Body of pancreas (tissue), 4 donors: ENCODE data around the gene MOSPD3.

ENCODE experiments used
- POLR2A ChIP-seq, 3 donors: fragments of 450-650 bp; IDR thresholded peaks; one replicate each; pipeline ENCODE4 v1.6.1; 2016; ENCODE audit warnings: antibody characterized with exemption in 3 of 3, mild to moderate bottlenecking in 2 of 3
- TF ChIP-seq, protein P1 (sequence below), 7 experiments: fragments of 450-650 bp in 4 of 7; fragments of 200-600 bp in 3 of 7; sonication (generic) in 3 of 7; IDR thresholded peaks; one replicate each; pipeline ENCODE4 v1.5.1; 2016 to 2019; ENCODE audit warnings: antibody characterized with exemption in 7 of 7

DNA sequence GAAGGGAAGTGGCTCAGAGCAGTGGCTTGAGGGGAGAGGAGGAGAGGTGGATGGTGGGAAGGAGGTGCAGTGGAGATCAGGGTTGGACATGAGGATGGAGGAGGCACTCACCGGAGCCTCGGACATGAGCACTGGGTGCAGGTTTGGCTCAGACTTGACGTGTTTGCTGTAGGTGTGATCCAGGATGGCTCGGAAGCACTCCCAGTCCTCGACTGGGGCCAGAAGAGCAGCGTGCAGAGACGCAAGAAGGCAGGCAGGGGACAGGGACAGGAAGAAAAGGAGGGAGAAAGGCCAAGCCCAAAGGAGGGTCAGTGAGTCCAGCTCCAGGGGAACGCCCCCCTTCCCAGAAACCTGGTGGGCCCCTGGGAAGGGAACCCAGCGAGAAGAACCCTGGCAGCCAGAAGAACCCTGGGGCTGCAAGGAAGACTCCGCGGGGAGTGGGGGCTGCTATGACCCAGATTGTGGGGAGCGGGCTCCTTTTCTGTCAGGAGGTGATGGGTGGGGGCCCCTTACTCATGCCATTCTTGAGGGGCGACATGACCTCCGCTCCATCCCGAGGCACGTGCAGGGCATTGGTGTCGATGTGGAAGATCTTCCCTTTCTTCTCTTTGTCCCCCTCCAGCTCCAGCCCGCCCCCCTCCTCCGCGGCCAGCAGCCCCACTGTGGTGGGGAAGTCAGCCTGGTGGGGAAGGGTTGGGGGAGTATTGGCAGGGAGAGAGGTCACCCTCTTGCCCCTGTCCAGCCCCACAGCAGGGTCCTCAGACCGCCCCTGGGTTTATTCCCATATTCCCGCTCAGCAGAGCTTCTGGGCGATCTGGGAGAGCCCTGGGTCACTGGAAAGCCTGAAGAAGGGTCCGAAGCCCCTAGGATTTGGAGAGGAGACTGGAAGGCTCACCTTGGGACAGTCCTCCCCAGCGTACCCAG is 42.8 kb downstream of the MOSPD3 start:
- TF ChIP-seq, protein P1, sequence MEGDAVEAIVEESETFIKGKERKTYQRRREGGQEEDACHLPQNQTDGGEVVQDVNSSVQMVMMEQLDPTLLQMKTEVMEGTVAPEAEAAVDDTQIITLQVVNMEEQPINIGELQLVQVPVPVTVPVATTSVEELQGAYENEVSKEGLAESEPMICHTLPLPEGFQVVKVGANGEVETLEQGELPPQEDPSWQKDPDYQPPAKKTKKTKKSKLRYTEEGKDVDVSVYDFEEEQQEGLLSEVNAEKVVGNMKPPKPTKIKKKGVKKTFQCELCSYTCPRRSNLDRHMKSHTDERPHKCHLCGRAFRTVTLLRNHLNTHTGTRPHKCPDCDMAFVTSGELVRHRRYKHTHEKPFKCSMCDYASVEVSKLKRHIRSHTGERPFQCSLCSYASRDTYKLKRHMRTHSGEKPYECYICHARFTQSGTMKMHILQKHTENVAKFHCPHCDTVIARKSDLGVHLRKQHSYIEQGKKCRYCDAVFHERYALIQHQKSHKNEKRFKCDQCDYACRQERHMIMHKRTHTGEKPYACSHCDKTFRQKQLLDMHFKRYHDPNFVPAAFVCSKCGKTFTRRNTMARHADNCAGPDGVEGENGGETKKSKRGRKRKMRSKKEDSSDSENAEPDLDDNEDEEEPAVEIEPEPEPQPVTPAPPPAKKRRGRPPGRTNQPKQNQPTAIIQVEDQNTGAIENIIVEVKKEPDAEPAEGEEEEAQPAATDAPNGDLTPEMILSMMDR (IDR thresholded peaks at IDR 0.05): no peak
- no peak for TF ChIP-seq POLR2A (IDR thresholded peaks at IDR 0.05)
